ENCODE measurements around the gene SSTR5. TPM values are rescaled to one million over a fixed set of nuclear protein-coding genes. Genes with fewer than 3 reads are reported as not detected.
"Not testable (repeated sequence)": the region's sequence is repeated elsewhere in the genome, so short reads cannot be mapped to it uniquely, and the experiment has no call there.

Gene SSTR5
- polyA plus RNA-seq, 1 experiment, result not detected

GRCh38 chr16:1089439-1089821 is 16.9 kb downstream of the SSTR5 start:
- TF ChIP-seq CTCF (IDR thresholded peaks at IDR 0.05; ENCODE audit: insufficient read depth, low read depth, low read length), result no peak
- Histone ChIP-seq H3K36me3 (ENCODE audit: control insufficient read depth, insufficient read depth, low read length) (no peaks in the 10 kb centered on the region), H3K4me3 (ENCODE audit: low read depth, low read length) (no peak overlapping the region), H3K27me3 (ENCODE audit: control insufficient read depth, insufficient read depth, low read length) (peaks cover 2% of the 10 kb centered on the region; the same call in 1 of the 2 replicates)
- ChIA-PET POLR2A (no interaction called here), CTCF (no interaction called here)
- no peak for DNase-seq (ENCODE audit: low read depth)

GRCh38 chr16:1089822-1090619 is 17.5 kb downstream of the SSTR5 start:
- ChIA-PET POLR2A (no interaction called here), CTCF (no interaction called here)
- DNase-seq (ENCODE audit: low read depth), result no peak
- Histone ChIP-seq H3K4me3 (ENCODE audit: low read depth, low read length) (no peak overlapping the region), H3K27me3 (ENCODE audit: control insufficient read depth, insufficient read depth, low read length) (peaks cover 2% of the 10 kb centered on the region; the same call in 1 of the 2 replicates), H3K36me3 (ENCODE audit: control insufficient read depth, insufficient read depth, low read length) (no peaks in the 10 kb centered on the region)
- no peak for TF ChIP-seq CTCF (IDR thresholded peaks at IDR 0.05; ENCODE audit: insufficient read depth, low read depth, low read length)

- no peak for DNase-seq (ENCODE audit: low read depth)
- CTCF ChIA-PET, result no interaction called here
- POLR2A ChIA-PET, result no interaction called here
- Histone ChIP-seq H3K27me3 (ENCODE audit: control insufficient read depth, insufficient read depth, low read length) (peaks cover 2% of the 10 kb centered on the region; the same call in 1 of the 2 replicates), H3K4me3 (ENCODE audit: low read depth, low read length) (no peak overlapping the region), H3K36me3 (ENCODE audit: control insufficient read depth, insufficient read depth, low read length) (no peaks in the 10 kb centered on the region)
- no peak for TF ChIP-seq CTCF (IDR thresholded peaks at IDR 0.05; ENCODE audit: insufficient read depth, low read depth, low read length)
These were observed 18.4 kb downstream of the SSTR5 start for GRCh38 chr16:1090620-1091587.

- DNase-seq (ENCODE audit: low read depth), result no peak
- POLR2A ChIA-PET, result no interaction called here
- peaks cover 2% of the 10 kb centered on the region; the same call in 1 of the 2 replicates for H3K27me3 ChIP-seq (ENCODE audit: control insufficient read depth, insufficient read depth, low read length)
- CTCF ChIA-PET, result no interaction called here
- no peak for TF ChIP-seq CTCF (IDR thresholded peaks at IDR 0.05; ENCODE audit: insufficient read depth, low read depth, low read length)
- H3K36me3 ChIP-seq (ENCODE audit: control insufficient read depth, insufficient read depth, low read length), result no peaks in the 10 kb centered on the region
- no peak overlapping the region for H3K4me3 ChIP-seq (ENCODE audit: low read depth, low read length)
These were observed 19.5 kb downstream of the SSTR5 start for GRCh38 chr16:1091992-1092552.

GRCh38 chr16:1092685-1093283 is 20.2 kb downstream of the SSTR5 start:
- H3K27me3 ChIP-seq (ENCODE audit: control insufficient read depth, insufficient read depth, low read length); POLR2A ChIA-PET; CTCF ChIA-PET; H3K4me3 ChIP-seq (ENCODE audit: low read depth, low read length); DNase-seq (ENCODE audit: low read depth); H3K36me3 ChIP-seq (ENCODE audit: control insufficient read depth, insufficient read depth, low read length): not testable (repeated sequence)

All from BJ (cell line).